Frontal cortex (tissue), 4 donors: ENCODE data around the gene THAP4. TPM values are rescaled to one million over a fixed set of nuclear protein-coding genes. Genes with fewer than 3 reads are reported as not detected.

Experiments
- DNase-seq, 2 donors: peaks; one replicate each; pipeline ENCODE4 v3.0.0; 2012; ENCODE audit warnings: low spot score in 2 of 2
- FAIRE-seq: peaks from 2 replicates; lab custom pipeline; 2012; peaks lifted over from hg19 to GRCh38; lab: Jason Lieb, UNC
- small RNA-seq: library from RNA; depleted of rRNA; stranded (forward); fragments of <200 nt; gene quantifications from one replicate; pipeline ENCODE3, GENCODE V24; 2014
- total RNA-seq: library from RNA; depleted of rRNA; stranded (reverse); fragments of >200 nt; gene quantifications from one replicate; pipeline ENCODE4 v1.2.3, GENCODE V29; 2014
- donor health status: control.
- donor health status: control.
- donor health status: control.

THAP4 gene
- total RNA-seq, 1 donor from 2014 or later: 23.6 TPM

DNA sequence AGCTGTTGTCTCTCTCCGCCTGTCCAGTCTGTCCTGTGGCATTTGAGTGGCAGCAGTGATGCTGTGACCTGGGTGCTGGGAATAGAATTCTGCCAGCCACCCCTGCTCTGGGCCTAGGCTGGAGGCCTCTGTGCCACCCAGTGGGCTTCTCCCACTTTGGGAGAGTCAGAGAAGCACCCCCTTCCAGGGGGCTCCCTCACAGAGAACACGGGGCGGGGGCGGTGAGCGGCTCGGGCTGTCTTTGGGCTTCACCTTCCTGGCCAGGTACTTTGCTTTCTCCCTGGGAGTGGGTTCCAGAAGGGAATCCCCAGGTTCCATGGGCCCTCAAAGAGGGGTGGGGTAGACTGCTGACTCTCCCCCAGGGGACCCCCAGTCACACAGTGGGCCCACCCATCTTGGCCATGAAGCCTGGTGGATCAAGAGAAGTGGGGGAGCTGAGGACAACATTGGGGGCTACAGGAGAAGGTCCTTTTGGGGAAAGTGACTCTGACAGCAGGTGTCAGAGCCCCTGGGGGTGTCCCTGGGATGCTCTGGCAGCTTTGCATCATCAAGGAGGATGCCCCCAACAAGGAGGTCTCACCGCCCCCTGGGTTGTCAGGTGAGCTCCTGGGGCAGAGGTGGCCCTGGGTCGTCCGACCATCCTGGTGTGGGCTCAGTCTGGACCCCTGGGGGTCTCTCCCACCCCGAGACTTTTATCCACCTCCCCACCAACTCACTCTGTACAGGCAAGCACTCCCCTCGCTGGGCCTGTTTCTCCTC lies 97.2 kb downstream of the THAP4 start:
- DNase-seq: no peak
- FAIRE-seq: no peak

DNA sequence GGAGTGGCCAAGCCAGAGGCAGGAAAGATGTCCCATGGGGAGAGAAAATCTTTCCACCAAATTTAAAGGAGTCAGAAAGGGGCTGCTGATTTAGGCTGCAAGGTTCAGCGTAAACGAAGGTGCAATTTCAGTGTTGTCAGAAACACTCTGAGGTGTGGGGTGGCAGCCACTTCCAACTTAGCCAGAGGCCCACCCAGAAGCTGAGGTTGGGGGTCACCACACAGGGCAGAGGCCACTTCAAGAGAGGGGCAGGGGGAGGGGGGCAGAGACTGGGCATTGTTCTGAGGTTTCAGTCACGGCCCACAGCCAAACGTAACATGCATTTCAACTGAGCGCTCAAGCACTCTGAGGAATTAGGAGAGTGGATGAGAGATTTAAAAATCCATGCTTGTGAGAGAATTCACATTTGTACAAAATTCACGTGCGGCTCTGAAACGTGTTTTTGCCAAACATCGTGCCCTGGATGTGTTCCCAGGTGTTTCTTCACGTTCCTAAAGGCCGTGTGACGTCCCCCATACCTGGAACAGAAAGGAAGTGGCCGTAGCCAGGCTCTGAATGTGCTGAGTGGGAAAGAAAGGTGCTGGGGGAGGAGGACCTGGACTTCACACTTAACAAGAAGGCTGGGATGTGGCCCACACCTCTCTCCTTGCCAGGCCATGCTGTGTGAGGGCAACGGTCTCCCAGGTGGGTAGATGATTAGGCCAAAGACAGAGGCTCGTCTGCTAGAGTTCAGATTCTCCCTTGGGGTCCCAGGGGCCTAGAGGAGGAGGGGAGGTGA lies 97.9 kb downstream of the THAP4 start:
- DNase-seq (no peak), FAIRE-seq (no peak)

DNA sequence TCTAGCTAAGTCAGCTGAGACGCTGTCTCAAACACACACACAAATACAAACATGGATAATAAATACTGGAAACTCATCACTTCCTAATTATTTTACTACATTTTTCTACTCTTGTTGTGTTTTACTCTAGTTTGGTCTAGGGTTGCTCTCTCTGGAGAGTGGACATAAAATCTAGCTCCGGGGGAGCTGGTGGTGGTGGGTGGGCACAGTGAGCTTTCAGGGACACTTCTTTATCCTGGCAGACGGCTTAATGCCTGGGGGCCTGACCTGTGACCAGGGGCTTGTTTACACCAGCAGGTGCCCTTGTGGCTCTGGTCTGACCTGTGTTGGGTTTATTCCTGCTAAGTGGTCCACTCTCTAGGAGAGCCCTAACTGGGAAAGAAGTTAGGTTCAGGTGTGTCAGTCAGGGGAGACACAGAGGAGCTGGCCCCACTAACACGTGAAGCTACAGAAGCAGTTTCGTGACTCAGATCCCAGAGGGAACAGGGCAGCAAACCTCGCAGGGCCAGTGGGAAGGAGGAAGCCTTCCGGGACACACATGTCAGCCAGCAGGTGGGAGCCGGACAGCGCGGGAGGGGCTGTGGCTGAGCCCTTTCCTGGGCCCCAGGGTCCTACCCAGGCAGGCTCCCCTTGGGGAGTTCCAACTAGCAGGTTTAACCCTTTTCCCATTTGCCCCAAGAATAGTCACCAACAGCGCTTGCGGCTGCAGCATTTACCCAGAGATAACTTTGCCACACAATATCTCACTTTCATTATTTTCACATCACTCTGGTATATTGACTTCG lies 100.9 kb downstream of the THAP4 start:
- DNase-seq (no peak), FAIRE-seq (no peak)

DNA sequence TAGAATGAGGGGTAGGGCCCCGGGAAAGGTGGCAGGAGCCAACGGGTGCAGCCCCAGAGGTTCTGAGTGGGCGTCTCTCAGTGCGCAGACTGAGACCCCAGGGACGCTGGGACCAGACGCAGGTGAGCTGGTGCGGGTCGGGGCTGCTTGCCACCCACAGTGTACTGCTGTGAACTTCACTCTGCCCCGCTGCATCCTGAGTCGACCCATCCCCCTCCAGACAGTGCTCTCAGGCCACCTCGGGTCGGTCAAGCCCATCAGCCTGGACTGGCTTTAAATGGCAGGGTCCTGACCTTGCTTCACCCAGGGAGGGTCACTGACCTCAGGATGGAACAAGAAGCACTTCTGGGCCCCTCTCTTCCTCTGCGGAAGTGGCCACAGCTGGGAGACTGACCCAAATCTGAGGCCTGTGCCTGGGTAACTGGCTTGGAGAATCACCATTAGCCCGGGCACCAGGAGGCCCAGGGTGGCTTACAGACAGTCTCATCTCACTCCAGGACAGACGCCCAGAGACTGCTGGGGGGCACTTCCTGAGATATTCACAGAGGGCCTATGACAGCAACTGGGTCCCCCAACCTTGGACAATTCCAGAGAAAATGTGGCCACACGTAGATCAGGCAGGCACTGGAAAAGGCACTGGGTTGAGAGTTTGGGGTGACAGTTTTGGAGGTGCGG lies 102.1 kb downstream of the THAP4 start:
- no peak for FAIRE-seq
- DNase-seq: no peak

Small RNA genes lying within 50 kb of the gene (small RNA-seq; reads per million reads assigned to genes)
- not detected for gene RNA5SP122

Other genes starting within 250 kb of the THAP4 start
- gene STK25, start 128.6 kb downstream of the THAP4 start, total RNA-seq: 181 TPM
- gene BOK, start 78.4 kb downstream of the THAP4 start, total RNA-seq: 20.8 TPM
- 39.1 TPM for gene ATG4B, start 535 bp upstream of the THAP4 start, total RNA-seq
- gene DTYMK, start 49.7 kb upstream of the THAP4 start, total RNA-seq: 8.6 TPM
- 24.1 TPM for gene ING5, start 64.9 kb upstream of the THAP4 start, total RNA-seq
- 9.4 TPM for gene D2HGDH, start 97.5 kb upstream of the THAP4 start, total RNA-seq
- 0.41 TPM for gene GAL3ST2, start 139.7 kb upstream of the THAP4 start, total RNA-seq
- 1.6 TPM for gene NEU4, start 172.0 kb upstream of the THAP4 start, total RNA-seq
- gene PDCD1, start 221.7 kb upstream of the THAP4 start, total RNA-seq: 0.41 TPM
- 2.4 TPM for gene RTP5, start 232.6 kb upstream of the THAP4 start, total RNA-seq